Hepatocyte (in vitro differentiated cells): ENCODE measurements around the gene SPATA12.

ENCODE experiments used
- EZH2 ChIP-seq: fragments of 200-600 bp; sonication (generic); IDR thresholded peaks from 2 replicates; pipeline ENCODE4 v1.6.1; 2016; ENCODE audit warnings: antibody characterized with exemption, mild to moderate bottlenecking, borderline replicate concordance
- EZH2phosphoT487 ChIP-seq: fragments of 200-600 bp; sonication (generic); IDR thresholded peaks from one replicate; pipeline ENCODE4 v1.6.1; 2018; ENCODE audit warnings: antibody characterized with exemption, mild to moderate bottlenecking, low read depth, moderate library complexity; ENCODE audit not compliant: unreplicated experiment, severe bottlenecking
- TF ChIP-seq, protein P1 (sequence below): fragments of 200-600 bp; sonication (generic); IDR thresholded peaks from 2 replicates; pipeline ENCODE4 v1.5.1; 2016; ENCODE audit warnings: antibody characterized with exemption, mild to moderate bottlenecking; ENCODE audit not compliant: poor library complexity

DNA sequence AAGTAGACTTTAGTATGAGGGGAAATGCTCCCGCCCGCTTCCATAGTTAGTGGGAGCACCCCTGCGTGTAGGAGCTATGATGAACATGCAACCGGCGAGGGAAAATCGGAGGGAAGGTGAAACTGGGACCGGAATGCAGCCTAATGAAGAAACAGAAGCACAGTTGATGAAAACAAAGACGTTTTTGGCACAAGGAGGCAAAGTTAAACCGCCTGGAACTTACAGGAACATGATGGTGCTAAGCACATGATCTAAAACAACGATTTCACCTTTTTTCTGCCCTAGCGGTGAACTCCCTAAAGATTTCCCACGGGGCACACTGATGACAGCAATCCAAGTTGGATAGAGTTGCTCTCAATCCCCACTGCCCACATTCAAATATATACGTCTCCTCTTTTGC is 49.4 kb upstream of the SPATA12 start:
- TF ChIP-seq, protein P1, sequence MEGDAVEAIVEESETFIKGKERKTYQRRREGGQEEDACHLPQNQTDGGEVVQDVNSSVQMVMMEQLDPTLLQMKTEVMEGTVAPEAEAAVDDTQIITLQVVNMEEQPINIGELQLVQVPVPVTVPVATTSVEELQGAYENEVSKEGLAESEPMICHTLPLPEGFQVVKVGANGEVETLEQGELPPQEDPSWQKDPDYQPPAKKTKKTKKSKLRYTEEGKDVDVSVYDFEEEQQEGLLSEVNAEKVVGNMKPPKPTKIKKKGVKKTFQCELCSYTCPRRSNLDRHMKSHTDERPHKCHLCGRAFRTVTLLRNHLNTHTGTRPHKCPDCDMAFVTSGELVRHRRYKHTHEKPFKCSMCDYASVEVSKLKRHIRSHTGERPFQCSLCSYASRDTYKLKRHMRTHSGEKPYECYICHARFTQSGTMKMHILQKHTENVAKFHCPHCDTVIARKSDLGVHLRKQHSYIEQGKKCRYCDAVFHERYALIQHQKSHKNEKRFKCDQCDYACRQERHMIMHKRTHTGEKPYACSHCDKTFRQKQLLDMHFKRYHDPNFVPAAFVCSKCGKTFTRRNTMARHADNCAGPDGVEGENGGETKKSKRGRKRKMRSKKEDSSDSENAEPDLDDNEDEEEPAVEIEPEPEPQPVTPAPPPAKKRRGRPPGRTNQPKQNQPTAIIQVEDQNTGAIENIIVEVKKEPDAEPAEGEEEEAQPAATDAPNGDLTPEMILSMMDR = no peak
- TF ChIP-seq EZH2 (no peak), EZH2phosphoT487 (no peak)
